Sigmoid colon (tissue), 7 donors: ENCODE results near the gene PUSL1. TPM values are rescaled to one million over a fixed set of nuclear protein-coding genes. Genes with fewer than 3 reads are reported as not detected.
"Not testable (repeated sequence)": the region's sequence is repeated elsewhere in the genome, so short reads cannot be mapped to it uniquely, and the experiment has no call there.

Experiments used
- DNase-seq: peaks from one replicate; pipeline ENCODE4 v3.0.0-alpha.2; 2019
- H3K27ac ChIP-seq, 4 donors: fragments of 200-600 bp; sonication (generic); one replicate each; pipeline ENCODE4 v1.5.1; 2016 to 2019; ENCODE audit warnings: mild to moderate bottlenecking in 1 of 4
- H3K27me3 ChIP-seq, 3 donors: fragments of 200-600 bp; sonication (generic); one replicate each; pipeline ENCODE4 v1.5.1; 2019; ENCODE audit warnings: mild to moderate bottlenecking in 1 of 3
- H3K36me3 ChIP-seq, 4 donors: fragments of 200-600 bp; sonication (generic); one replicate each; pipeline ENCODE4 v1.5.1; 2016 to 2019
- H3K4me1 ChIP-seq, 4 donors: fragments of 200-600 bp; sonication (generic); one replicate each; pipeline ENCODE4 v1.5.1; 2017 to 2019
- H3K4me3 ChIP-seq, 4 donors: fragments of 200-600 bp; sonication (generic); one replicate each; pipeline ENCODE4 v1.5.1; 2017 to 2019; ENCODE audit warnings: mild to moderate bottlenecking in 2 of 4, moderate library complexity in 1 of 4
- H3K9me3 ChIP-seq, 4 donors: fragments of 200-600 bp in 3 of 4; sonication (generic) in 3 of 4; one replicate each; pipeline versions ENCODE4 v1.5.1 to v1.6.1; 2013 to 2019
- EP300 ChIP-seq, 4 donors: sonication (generic); formaldehyde crosslinking; IDR thresholded peaks; one replicate each; pipeline ENCODE4 v1.6.1; 2017; ENCODE audit warnings: antibody characterized with exemption in 4 of 4
- POLR2A ChIP-seq, 2 donors: fragments of 450-650 bp; IDR thresholded peaks; one replicate each; pipeline ENCODE4 v1.6.1; 2016; ENCODE audit warnings: antibody characterized with exemption in 2 of 2, mild to moderate bottlenecking in 2 of 2, moderate library complexity in 2 of 2
- POLR2AphosphoS5 ChIP-seq, 4 donors: sonication (generic); formaldehyde crosslinking; IDR thresholded peaks; one replicate each; pipeline ENCODE4 v1.6.1; 2017; ENCODE audit warnings: antibody characterized with exemption in 4 of 4
- WGBS, 2 donors: extraction: QIAGEN DNeasy Blood & Tissue Kit; methylation state at CpG; one replicate each; pipeline ENCODE4 v1.1.7; 2013; 5-methylcytosine and 5-hydroxymethylcytosine counted together
- intact Hi-C: fragments of 100-400 bp; cut with DNase I; formaldehyde crosslinking; loops from one replicate; pipeline ENCODE4 v1.15.1; 2023
- polyA plus RNA-seq, 3 donors: library from polyadenylated mRNA; stranded (reverse); fragments of 200-250 nt; gene quantifications; one replicate each; pipeline ENCODE4 v1.2.3, GENCODE V29; 2013
- total RNA-seq, 4 donors: library from RNA; depleted of rRNA; stranded (reverse); fragments of >200 nt; gene quantifications; one replicate each; pipeline ENCODE4 v1.1.0, GENCODE V29; 2016
- TF ChIP-seq, protein P1 (sequence below), 4 experiments: fragments of 450-650 bp in 3 of 4; fragments of 200-600 bp in 1 of 4; IDR thresholded peaks; one replicate each; pipeline ENCODE4 v1.5.1; 2016 to 2019; ENCODE audit warnings: antibody characterized with exemption in 4 of 4, mild to moderate bottlenecking in 3 of 4, moderate library complexity in 2 of 4
- donor health status: healthy with polysubstance abuse.
- donor health status: Bipolar disorder and iron deficiency.
- donor health status: healthy.

Gene PUSL1
- total and polyA plus RNA-seq, 7 donors = 12.6 to 24.0 (median 18.9) TPM

GRCh38 chr1:1314678-1315335 lies 6.4 kb downstream of the PUSL1 start:
- intact Hi-C loops = no loop called here
- Histone ChIP-seq H3K27ac (peak overlapping the region; percentile 2 to 84 (median 52)), H3K4me1 (peaks cover 0 to 49% (median 42%) of the 10 kb centered on the region in 4 donors)

GRCh38 chr1:1315435-1315954 lies 7.1 kb downstream of the PUSL1 start:
- WGBS, 2 donors = 83 to 85% methylated on average over 25 to 26 of the region's 26 CpGs
- Histone ChIP-seq H3K9me3 (no peaks in the 10 kb centered on the region), H3K27me3 (no peaks in the 10 kb centered on the region), H3K36me3 (peaks cover 34 to 72% (median 41%) of the 10 kb centered on the region in 4 donors), H3K4me3 (no peak overlapping the region), H3K4me1 (peaks cover 0 to 45% (median 40%) of the 10 kb centered on the region in 4 donors), H3K27ac (peak overlapping the region; percentile 84 to 90 (median 86))
- no peak for TF ChIP-seq POLR2AphosphoS5 (IDR thresholded peaks at IDR 0.05)
- no peak for TF ChIP-seq POLR2A (IDR thresholded peaks at IDR 0.05)
- TF ChIP-seq, protein P1, sequence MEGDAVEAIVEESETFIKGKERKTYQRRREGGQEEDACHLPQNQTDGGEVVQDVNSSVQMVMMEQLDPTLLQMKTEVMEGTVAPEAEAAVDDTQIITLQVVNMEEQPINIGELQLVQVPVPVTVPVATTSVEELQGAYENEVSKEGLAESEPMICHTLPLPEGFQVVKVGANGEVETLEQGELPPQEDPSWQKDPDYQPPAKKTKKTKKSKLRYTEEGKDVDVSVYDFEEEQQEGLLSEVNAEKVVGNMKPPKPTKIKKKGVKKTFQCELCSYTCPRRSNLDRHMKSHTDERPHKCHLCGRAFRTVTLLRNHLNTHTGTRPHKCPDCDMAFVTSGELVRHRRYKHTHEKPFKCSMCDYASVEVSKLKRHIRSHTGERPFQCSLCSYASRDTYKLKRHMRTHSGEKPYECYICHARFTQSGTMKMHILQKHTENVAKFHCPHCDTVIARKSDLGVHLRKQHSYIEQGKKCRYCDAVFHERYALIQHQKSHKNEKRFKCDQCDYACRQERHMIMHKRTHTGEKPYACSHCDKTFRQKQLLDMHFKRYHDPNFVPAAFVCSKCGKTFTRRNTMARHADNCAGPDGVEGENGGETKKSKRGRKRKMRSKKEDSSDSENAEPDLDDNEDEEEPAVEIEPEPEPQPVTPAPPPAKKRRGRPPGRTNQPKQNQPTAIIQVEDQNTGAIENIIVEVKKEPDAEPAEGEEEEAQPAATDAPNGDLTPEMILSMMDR (IDR thresholded peaks at IDR 0.05) = no peak
- TF ChIP-seq EP300 (IDR thresholded peaks at IDR 0.05) = no peak
- intact Hi-C loops = no loop called here
- DNase-seq = no peak

More at GRCh38 chr1:1314678-1315335, 6.4 kb downstream of the PUSL1 start:
- no peak overlapping the region for H3K4me3 ChIP-seq
- TF ChIP-seq POLR2A (IDR thresholded peaks at IDR 0.05) = no peak
- TF ChIP-seq, protein P1 (IDR thresholded peaks at IDR 0.05) = no peak
- DNase-seq = no peak
- no peaks in the 10 kb centered on the region for H3K27me3 ChIP-seq
- H3K36me3 ChIP-seq = peaks cover 27 to 72% (median 40%) of the 10 kb centered on the region in 4 donors
- H3K9me3 ChIP-seq = no peaks in the 10 kb centered on the region
- WGBS, 2 donors = 90 to 93% methylated on average over 23 of the region's 23 CpGs

- H3K27ac ChIP-seq = peak overlapping the region; percentile 84 to 90 (median 86)
- DNase-seq, H3K4me3 ChIP-seq, H3K9me3 ChIP-seq, intact Hi-C loops, H3K27me3 ChIP-seq: not testable (repeated sequence)
- H3K36me3 ChIP-seq = peaks cover 34 to 69% (median 38%) of the 10 kb centered on the region in 4 donors
- WGBS, 2 donors = 78 to 91% methylated on average over 8 of the region's 8 CpGs
- H3K4me1 ChIP-seq = peaks cover 0 to 53% (median 47%) of the 10 kb centered on the region in 4 donors
These were observed 7.8 kb downstream of the PUSL1 start for GRCh38 chr1:1316199-1316598.

GRCh38 chr1:1317420-1317819 lies 9.0 kb downstream of the PUSL1 start:
- Histone ChIP-seq H3K27me3 (no peaks in the 10 kb centered on the region), H3K36me3 (peaks cover 28 to 65% (median 35%) of the 10 kb centered on the region in 4 donors), H3K4me3 (no peak overlapping the region), H3K27ac (peak overlapping the region; percentile 84 to 90 (median 86)), H3K9me3 (no peaks in the 10 kb centered on the region), H3K4me1 (peaks cover 0 to 65% (median 59%) of the 10 kb centered on the region in 4 donors)
- DNase-seq = no peak
- 90 to 92% methylated on average over 6 of the region's 6 CpGs for WGBS, 2 donors
- TF ChIP-seq EP300 (IDR thresholded peaks at IDR 0.05) (no peak), POLR2AphosphoS5 (IDR thresholded peaks at IDR 0.05) (no peak), POLR2A (IDR thresholded peaks at IDR 0.05) (no peak)
- TF ChIP-seq, protein P1 (IDR thresholded peaks at IDR 0.05) = no peak
- intact Hi-C loops = no loop called here

DNA sequence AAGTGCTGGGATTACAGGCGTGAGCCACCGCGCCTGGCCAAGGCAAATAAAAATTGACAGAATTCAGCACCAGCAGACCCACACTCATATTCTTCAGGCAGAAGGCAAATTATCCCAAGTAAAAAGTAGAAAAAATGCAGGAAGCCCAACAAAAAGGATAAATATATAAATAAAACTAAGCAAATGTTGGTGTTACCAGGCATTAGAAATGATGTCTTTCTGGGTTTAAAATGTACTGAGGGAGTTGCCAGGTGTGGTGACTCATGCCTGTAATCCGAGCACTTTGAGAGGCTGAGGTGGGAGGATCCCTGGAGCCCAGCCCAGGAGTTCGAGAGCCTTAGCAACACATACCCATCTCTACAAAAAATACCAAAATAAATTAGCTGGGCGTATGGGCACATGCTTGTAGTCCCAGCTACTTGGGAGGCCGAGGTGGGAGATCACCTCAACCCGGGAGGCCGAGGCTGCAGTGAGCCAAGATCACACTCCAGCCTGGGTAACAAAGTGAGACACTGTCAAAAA lies 9.8 kb downstream of the PUSL1 start:
- no peak for TF ChIP-seq POLR2A (IDR thresholded peaks at IDR 0.05)
- TF ChIP-seq, protein P1 (IDR thresholded peaks at IDR 0.05) = no peak
- peak in 3 of 4 donors; percentile 27 to 59 (median 43) for TF ChIP-seq POLR2AphosphoS5 (IDR thresholded peaks at IDR 0.05)
- no peak for TF ChIP-seq EP300 (IDR thresholded peaks at IDR 0.05)
- H3K36me3 ChIP-seq = peaks cover 20 to 57% (median 28%) of the 10 kb centered on the region in 4 donors
- no peaks in the 10 kb centered on the region for H3K9me3 ChIP-seq
- WGBS, 2 donors = 55 to 71% methylated on average over 9 of the region's 9 CpGs
- H3K4me1 ChIP-seq = peaks cover 3 to 72% (median 66%) of the 10 kb centered on the region in 4 donors
- intact Hi-C loops = no loop called here
- peak; percentile 97 for DNase-seq
- no peak overlapping the region for H3K4me3 ChIP-seq
- peak overlapping the region; percentile 84 to 90 (median 86) for H3K27ac ChIP-seq
- no peaks in the 10 kb centered on the region for H3K27me3 ChIP-seq
